K562 (cell line): Measurements from ENCODE around the gene NELFE. TPM values are rescaled to one million over a fixed set of nuclear protein-coding genes. Genes with fewer than 3 reads are reported as not detected.
A peak's percentile ranks its signal among the peaks of the same experiment; 100 is the strongest.

Experiments
- CBFB ChIP-seq: sonication (generic); formaldehyde crosslinking; IDR thresholded peaks from 2 replicates; pipeline ENCODE4 v1.4.0; 2020; ENCODE audit warnings: mild to moderate bottlenecking, missing genetic modification reagents
- CREBBP ChIP-seq: IDR thresholded peaks from one replicate; pipeline ENCODE4 v1.6.1; 2012; ENCODE audit warnings: low read depth, mild to moderate bottlenecking, control low read depth, inconsistent platforms, low read length
- MAFK ChIP-seq: IDR thresholded peaks from 2 replicates; pipeline ENCODE4 v1.6.1; 2011; ENCODE audit warnings: low read length, improper control_type of control experiment
- PHF21A ChIP-seq: fragments of 450-650 bp; IDR thresholded peaks from 2 replicates; pipeline ENCODE4 v1.6.1; 2017; ENCODE audit warnings: low read depth, borderline replicate concordance
- POLR2H ChIP-seq: IDR thresholded peaks from 2 replicates; pipeline ENCODE4 v1.6.1; 2016; ENCODE audit warnings: missing genetic modification characterization, low read depth, mild to moderate bottlenecking, control low read depth, missing compliant biosample characterization, moderate library complexity
- RNF2 ChIP-seq: sonication (generic); IDR thresholded peaks from 2 replicates; pipeline ENCODE4 v1.6.1; 2016
- SREBF1 ChIP-seq: fragments of 150-350 bp; IDR thresholded peaks from 2 replicates; pipeline ENCODE4 v1.6.1; 2014; ENCODE audit warnings: antibody characterized with exemption, low read depth, low read length, borderline replicate concordance
- TRIM25 ChIP-seq: fragments of 450-650 bp; IDR thresholded peaks from 2 replicates; pipeline ENCODE4 v1.7.0; 2016; ENCODE audit warnings: borderline replicate concordance
- TSHZ1 ChIP-seq: fragments of 250-450 bp; sonication (Bioruptor Pico); IDR thresholded peaks from 2 replicates; pipeline ENCODE4 v1.4.0; 2020; ENCODE audit warnings: mild to moderate bottlenecking, moderate library complexity
- XRCC4 ChIP-seq: IDR thresholded peaks from one replicate; pipeline ENCODE4 v1.6.1; 2011; ENCODE audit not compliant: insufficient read depth, insufficient read length; ENCODE audit errors: extremely low read depth
- ZEB2 ChIP-seq: fragments of 450-650 bp; IDR thresholded peaks from 2 replicates; pipeline ENCODE4 v1.6.1; 2016
- ZNF41 ChIP-seq: fragments of 250-450 bp; sonication (Bioruptor Pico); conservative IDR thresholded peaks from 2 replicates; pipeline ENCODE4 v1.4.0; 2020; ENCODE audit warnings: mild to moderate bottlenecking
- polyA plus RNA-seq, 8 experiments: library from polyadenylated mRNA; depleted of rRNA in 4 of 8; stranded (reverse) in 5 of 8; unstranded in 3 of 8; fragments of >200 nt; fragmentation: Nextera tagmentation in 2 of 8; fragmentation: Illumina TruSeq in 1 of 8; extraction: Ambion mirVana in 2 of 8; extraction: Trizol in 1 of 8; gene quantifications; 2 replicates each; pipeline versions ENCODE4 v1.2.1 to v1.2.3, GENCODE V29; 2011 to 2014; ENCODE audit warnings: inconsistent platforms in 1 of 8, missing spikeins in 1 of 8
- total RNA-seq, 7 experiments: library from RNA; depleted of rRNA in 6 of 7; stranded (reverse); fragments of >200 nt in 6 of 7; fragmentation: Illumina TruSeq in 2 of 7; extraction: Trizol in 2 of 7; gene quantifications; 2 replicates each; pipeline versions ENCODE4 v1.2.1 to v1.2.3, GENCODE V29; 2011 to 2021; ENCODE audit warnings: low replicate concordance in 1 of 7
- TF ChIP-seq, protein P1 (sequence below): fragments of 450-650 bp; IDR thresholded peaks from 2 replicates; pipeline ENCODE4 v1.6.1; 2017; ENCODE audit warnings: antibody characterized with exemption, mild to moderate bottlenecking
- TF ChIP-seq, protein P2 (sequence below): fragments of 450-650 bp; IDR thresholded peaks from one replicate; pipeline ENCODE4 v1.6.1; 2018; ENCODE audit warnings: mild to moderate bottlenecking, moderate library complexity; ENCODE audit not compliant: partially characterized antibody

Gene NELFE
- total and polyA plus RNA-seq, 9 of the 15 experiments (the other 6 are each of a cell fraction or from before 2014, with no cell fraction given): 15.2 to 157 (median 91.5) TPM

DNA sequence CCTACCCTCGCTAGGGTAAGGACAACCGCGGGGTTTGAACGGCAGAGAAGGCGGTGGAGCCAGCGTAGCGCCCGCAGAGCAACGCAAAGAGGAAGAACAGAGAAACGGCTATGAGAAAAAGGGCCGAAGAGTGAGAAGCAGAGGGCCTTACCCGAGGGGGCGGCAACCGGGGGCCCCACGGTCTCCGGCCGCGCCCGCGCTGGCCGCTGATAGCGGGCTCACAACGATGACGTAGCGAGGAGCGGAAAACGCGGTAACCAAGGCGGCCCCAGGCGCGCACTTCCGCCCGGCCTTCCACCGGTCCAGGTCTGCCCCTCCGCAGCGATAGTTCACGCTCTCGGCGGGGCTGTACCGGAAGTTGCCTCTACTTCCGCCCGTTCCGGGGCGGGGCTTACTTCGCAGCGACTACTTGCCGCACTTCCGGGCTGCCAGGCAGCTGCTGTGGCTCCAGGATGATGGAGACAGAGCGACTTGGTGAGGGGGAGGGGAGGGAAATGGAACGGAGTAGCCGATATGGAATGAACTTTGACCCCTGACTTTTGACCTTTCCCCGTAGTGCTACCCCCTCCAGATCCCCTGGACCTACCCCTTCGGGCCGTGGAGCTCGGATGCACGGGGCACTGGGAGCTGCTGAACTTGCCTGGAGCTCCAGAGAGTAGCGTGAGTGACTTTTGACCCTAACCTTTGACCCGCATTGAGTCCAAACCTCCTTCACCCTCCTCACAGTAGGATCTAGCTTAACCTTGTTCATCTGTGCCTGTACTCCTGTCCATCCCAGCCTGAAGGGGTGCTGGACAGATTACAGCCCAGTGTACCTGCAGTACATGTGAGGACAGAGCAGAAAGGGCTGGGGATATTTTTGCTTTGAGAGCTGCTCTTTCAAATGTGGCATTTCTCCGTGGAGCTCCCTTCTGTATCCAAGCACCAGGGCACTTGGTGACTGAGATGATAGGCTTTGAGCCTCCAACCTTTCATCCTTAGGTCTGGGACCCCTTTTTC, at the start of gene NELFE, which contains the start of gene SKIC2 (continued):
- TF ChIP-seq CBFB (CRISPR knock-in tag) (no peak; the same call in 1 of the 2 replicates), SREBF1 (no peak; the same call in none of the 2 replicates), RNF2 (peak; percentile 83), POLR2H (tag) (no peak; the same call in 1 of the 2 replicates), ZNF41 (CRISPR knock-in tag) (peak; percentile 82), ZEB2 (no peak), PHF21A (no peak), XRCC4 (no peak), TSHZ1 (CRISPR knock-in tag) (peak; percentile 85), CREBBP (no peak), MAFK (no peak), TRIM25 (0 out of 2 replicates have a peak, but pooled peaks have one; percentile 60)
- TF ChIP-seq, protein P1, sequence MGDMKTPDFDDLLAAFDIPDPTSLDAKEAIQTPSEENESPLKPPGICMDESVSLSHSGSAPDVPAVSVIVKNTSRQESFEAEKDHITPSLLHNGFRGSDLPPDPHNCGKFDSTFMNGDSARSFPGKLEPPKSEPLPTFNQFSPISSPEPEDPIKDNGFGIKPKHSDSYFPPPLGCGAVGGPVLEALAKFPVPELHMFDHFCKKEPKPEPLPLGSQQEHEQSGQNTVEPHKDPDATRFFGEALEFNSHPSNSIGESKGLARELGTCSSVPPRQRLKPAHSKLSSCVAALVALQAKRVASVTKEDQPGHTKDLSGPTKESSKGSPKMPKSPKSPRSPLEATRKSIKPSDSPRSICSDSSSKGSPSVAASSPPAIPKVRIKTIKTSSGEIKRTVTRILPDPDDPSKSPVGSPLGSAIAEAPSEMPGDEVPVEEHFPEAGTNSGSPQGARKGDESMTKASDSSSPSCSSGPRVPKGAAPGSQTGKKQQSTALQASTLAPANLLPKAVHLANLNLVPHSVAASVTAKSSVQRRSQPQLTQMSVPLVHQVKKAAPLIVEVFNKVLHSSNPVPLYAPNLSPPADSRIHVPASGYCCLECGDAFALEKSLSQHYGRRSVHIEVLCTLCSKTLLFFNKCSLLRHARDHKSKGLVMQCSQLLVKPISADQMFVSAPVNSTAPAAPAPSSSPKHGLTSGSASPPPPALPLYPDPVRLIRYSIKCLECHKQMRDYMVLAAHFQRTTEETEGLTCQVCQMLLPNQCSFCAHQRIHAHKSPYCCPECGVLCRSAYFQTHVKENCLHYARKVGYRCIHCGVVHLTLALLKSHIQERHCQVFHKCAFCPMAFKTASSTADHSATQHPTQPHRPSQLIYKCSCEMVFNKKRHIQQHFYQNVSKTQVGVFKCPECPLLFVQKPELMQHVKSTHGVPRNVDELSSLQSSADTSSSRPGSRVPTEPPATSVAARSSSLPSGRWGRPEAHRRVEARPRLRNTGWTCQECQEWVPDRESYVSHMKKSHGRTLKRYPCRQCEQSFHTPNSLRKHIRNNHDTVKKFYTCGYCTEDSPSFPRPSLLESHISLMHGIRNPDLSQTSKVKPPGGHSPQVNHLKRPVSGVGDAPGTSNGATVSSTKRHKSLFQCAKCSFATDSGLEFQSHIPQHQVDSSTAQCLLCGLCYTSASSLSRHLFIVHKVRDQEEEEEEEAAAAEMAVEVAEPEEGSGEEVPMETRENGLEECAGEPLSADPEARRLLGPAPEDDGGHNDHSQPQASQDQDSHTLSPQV: peak; percentile 99
- TF ChIP-seq, protein P2, sequence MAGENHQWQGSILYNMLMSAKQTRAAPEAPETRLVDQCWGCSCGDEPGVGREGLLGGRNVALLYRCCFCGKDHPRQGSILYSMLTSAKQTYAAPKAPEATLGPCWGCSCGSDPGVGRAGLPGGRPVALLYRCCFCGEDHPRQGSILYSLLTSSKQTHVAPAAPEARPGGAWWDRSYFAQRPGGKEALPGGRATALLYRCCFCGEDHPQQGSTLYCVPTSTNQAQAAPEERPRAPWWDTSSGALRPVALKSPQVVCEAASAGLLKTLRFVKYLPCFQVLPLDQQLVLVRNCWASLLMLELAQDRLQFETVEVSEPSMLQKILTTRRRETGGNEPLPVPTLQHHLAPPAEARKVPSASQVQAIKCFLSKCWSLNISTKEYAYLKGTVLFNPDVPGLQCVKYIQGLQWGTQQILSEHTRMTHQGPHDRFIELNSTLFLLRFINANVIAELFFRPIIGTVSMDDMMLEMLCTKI: no peak
